Activated T-helper 1 cell treated with anti-CD3 and anti-CD28 coated beads, Interleukin-12 subunit alpha, Interleukin-12 subunit beta, Interleukin-2, Interleukin-4 antibody, amounts not matched to agents 30 ng/mL and 10 ng/mL and 1 ng/mL, durations not matched to agents 14 hours and 24 hours and 36 hours (primary cell): ENCODE measurements around the gene CCM2. TPM values are rescaled to one million over a fixed set of nuclear protein-coding genes. Genes with fewer than 3 reads are reported as not detected.
A peak's percentile ranks its signal among the peaks of the same experiment; 100 is the strongest.
"Not testable (repeated sequence)": the region's sequence is repeated elsewhere in the genome, so short reads cannot be mapped to it uniquely, and the experiment has no call there.

Experiments used
- DNase-seq: peaks from one replicate; pipeline ENCODE4 v3.0.0; 2021; ENCODE audit warnings: low spot score
- H3K27ac Mint-ChIP-seq: one replicate; pipeline ENCODE4 v1.8.0; 2021; ENCODE audit warnings: mild to moderate bottlenecking, mixed read lengths
- H3K27me3 Mint-ChIP-seq: one replicate; pipeline ENCODE4 v1.8.0; 2022; ENCODE audit warnings: mild to moderate bottlenecking, moderate library complexity, mixed read lengths; ENCODE audit not compliant: insufficient read depth
- H3K36me3 Mint-ChIP-seq: one replicate; pipeline ENCODE4 v1.8.0; 2021; ENCODE audit warnings: low read depth, mixed read lengths
- H3K4me1 Mint-ChIP-seq: one replicate; pipeline ENCODE4 v1.8.0; 2021; ENCODE audit warnings: low read depth, mixed read lengths
- H3K4me3 Mint-ChIP-seq: one replicate; pipeline ENCODE4 v1.8.0; 2021; ENCODE audit warnings: mild to moderate bottlenecking, moderate library complexity, mixed read lengths
- H3K9me3 Mint-ChIP-seq: one replicate; pipeline ENCODE4 v1.8.0; 2021; ENCODE audit warnings: mixed read lengths
- intact Hi-C: fragments of 100-400 bp; cut with micrococcal nuclease; formaldehyde crosslinking; loops from one replicate; pipeline ENCODE4 v1.15.1; 2024
- total RNA-seq: library from RNA; stranded (reverse); gene quantifications from 2 replicates; pipeline ENCODE4 v1.2.3, GENCODE V29; 2022

Gene CCM2
- total RNA-seq, 1 donor from 2014 or later, result 65.5 TPM

GRCh38 chr7:45007571-45008328 lies 7.7 kb downstream of the CCM2 start:
- intact Hi-C loops, result no loop called here
- Mint-ChIP-seq H3K36me3 (peaks cover 27% of the 10 kb centered on the region), H3K9me3 (no peaks in the 10 kb centered on the region), H3K4me1 (peaks cover 48% of the 10 kb centered on the region), H3K27me3 (no peaks in the 10 kb centered on the region), H3K4me3 (no peak overlapping the region), H3K27ac (peak overlapping the region; percentile 75)
- no peak for DNase-seq

- no peaks in the 10 kb centered on the region for H3K9me3 Mint-ChIP-seq
- H3K27ac Mint-ChIP-seq, result no peak overlapping the region
- no peaks in the 10 kb centered on the region for H3K27me3 Mint-ChIP-seq
- no peak for DNase-seq
- intact Hi-C loops, result no loop called here
- H3K36me3 Mint-ChIP-seq, result peaks cover 23% of the 10 kb centered on the region
- peaks cover 30% of the 10 kb centered on the region for H3K4me1 Mint-ChIP-seq
- no peak overlapping the region for H3K4me3 Mint-ChIP-seq
These were observed 13.5 kb downstream of the CCM2 start for GRCh38 chr7:45013465-45013967.

GRCh38 chr7:45015313-45015712 lies 15.3 kb downstream of the CCM2 start:
- Mint-ChIP-seq H3K9me3 (no peaks in the 10 kb centered on the region), H3K36me3 (peaks cover 26% of the 10 kb centered on the region), H3K4me1 (peaks cover 32% of the 10 kb centered on the region), H3K4me3 (no peak overlapping the region), H3K27ac (peak overlapping the region; percentile 20), H3K27me3 (no peaks in the 10 kb centered on the region)
- intact Hi-C loops, result no loop called here
- no peak for DNase-seq

GRCh38 chr7:45017253-45017652 lies 17.3 kb downstream of the CCM2 start:
- Mint-ChIP-seq H3K4me1 (peaks cover 46% of the 10 kb centered on the region), H3K4me3 (no peak overlapping the region), H3K27me3 (no peaks in the 10 kb centered on the region), H3K36me3 (peaks cover 29% of the 10 kb centered on the region), H3K27ac (peak overlapping the region; percentile 4), H3K9me3 (no peaks in the 10 kb centered on the region)
- no peak for DNase-seq
- intact Hi-C loops, result no loop called here

GRCh38 chr7:45020915-45021314 lies 20.9 kb downstream of the CCM2 start:
- H3K9me3 Mint-ChIP-seq, result no peaks in the 10 kb centered on the region
- no peaks in the 10 kb centered on the region for H3K27me3 Mint-ChIP-seq
- peaks cover 49% of the 10 kb centered on the region for H3K4me1 Mint-ChIP-seq
- H3K27ac Mint-ChIP-seq, result no peak overlapping the region
- intact Hi-C loops, result loop anchor here (1.0 to 2.0 kb wide), 2 partner anchors 16 to 20 kb away; no protein-coding TSS in a partner anchor
- H3K4me3 Mint-ChIP-seq, result no peak overlapping the region
- no peak for DNase-seq
- peaks cover 24% of the 10 kb centered on the region for H3K36me3 Mint-ChIP-seq

- peaks cover 24% of the 10 kb centered on the region for H3K36me3 Mint-ChIP-seq
- H3K4me3 Mint-ChIP-seq, result peak overlapping the region; percentile 21
- H3K27ac Mint-ChIP-seq, result peak overlapping the region; percentile 89
- intact Hi-C loops, result loop anchor here (1.0 to 2.0 kb wide), 2 partner anchors 15 to 20 kb away; no protein-coding TSS in a partner anchor
- DNase-seq, result no peak
- peaks cover 55% of the 10 kb centered on the region for H3K4me1 Mint-ChIP-seq
- H3K9me3 Mint-ChIP-seq, result no peaks in the 10 kb centered on the region
- H3K27me3 Mint-ChIP-seq, result no peaks in the 10 kb centered on the region
These were observed 21.7 kb downstream of the CCM2 start for GRCh38 chr7:45021604-45022296.

GRCh38 chr7:45024126-45024744 lies 24.2 kb downstream of the CCM2 start:
- Mint-ChIP-seq H3K4me1 (peaks cover 74% of the 10 kb centered on the region), H3K4me3 (no peak overlapping the region), H3K27ac (peak overlapping the region; percentile 18), H3K9me3 (no peaks in the 10 kb centered on the region), H3K36me3 (peaks cover 34% of the 10 kb centered on the region), H3K27me3 (no peaks in the 10 kb centered on the region)
- no peak for DNase-seq
- intact Hi-C loops, result no loop called here

GRCh38 chr7:45025473-45025872 lies 25.5 kb downstream of the CCM2 start:
- Mint-ChIP-seq H3K27ac (peak overlapping the region; percentile 91), H3K4me3 (peak overlapping the region; percentile 50), H3K36me3 (peaks cover 41% of the 10 kb centered on the region), H3K4me1 (peaks cover 79% of the 10 kb centered on the region)
- intact Hi-C loops, H3K9me3 Mint-ChIP-seq, DNase-seq, H3K27me3 Mint-ChIP-seq: not testable (repeated sequence)

GRCh38 chr7:45026013-45026412 lies 26.0 kb downstream of the CCM2 start:
- H3K36me3 Mint-ChIP-seq, result peaks cover 41% of the 10 kb centered on the region
- no peaks in the 10 kb centered on the region for H3K27me3 Mint-ChIP-seq
- peak overlapping the region; percentile 91 for H3K27ac Mint-ChIP-seq
- H3K4me3 Mint-ChIP-seq, result peak overlapping the region; percentile 50
- intact Hi-C loops, result no loop called here
- H3K4me1 Mint-ChIP-seq, result peaks cover 74% of the 10 kb centered on the region
- no peaks in the 10 kb centered on the region for H3K9me3 Mint-ChIP-seq
- DNase-seq, result no peak

- Mint-ChIP-seq H3K4me1 (peaks cover 72% of the 10 kb centered on the region), H3K4me3 (peak overlapping the region; percentile 92), H3K27me3 (no peaks in the 10 kb centered on the region), H3K9me3 (no peaks in the 10 kb centered on the region), H3K27ac (peak overlapping the region; percentile 93), H3K36me3 (peaks cover 38% of the 10 kb centered on the region)
- peak; percentile 42 for DNase-seq
- intact Hi-C loops, result loop anchor here (1.0 kb wide), 1 partner anchor 26 kb away; no protein-coding TSS in a partner anchor
These were observed 27.2 kb downstream of the CCM2 start for GRCh38 chr7:45026984-45027773.

- DNase-seq, result no peak
- Mint-ChIP-seq H3K27me3 (no peaks in the 10 kb centered on the region), H3K9me3 (no peaks in the 10 kb centered on the region), H3K36me3 (peaks cover 38% of the 10 kb centered on the region), H3K4me1 (peaks cover 76% of the 10 kb centered on the region), H3K4me3 (peak overlapping the region; percentile 92), H3K27ac (peak overlapping the region; percentile 93)
- intact Hi-C loops, result loop anchor here (1.0 kb wide), 3 partner anchors 26 to 84 kb away; partner anchors contain the start of gene TBRG4
These were observed 27.7 kb downstream of the CCM2 start for GRCh38 chr7:45027774-45028114.
